ENCODE results near the gene SUPT3H. TPM values are rescaled to one million over a fixed set of nuclear protein-coding genes. Genes with fewer than 3 reads are reported as not detected.

The SUPT3H gene
- total RNA-seq, 8 experiments from 2014 or later = 8.7 to 43.2 (median 20.5) TPM

DNA sequence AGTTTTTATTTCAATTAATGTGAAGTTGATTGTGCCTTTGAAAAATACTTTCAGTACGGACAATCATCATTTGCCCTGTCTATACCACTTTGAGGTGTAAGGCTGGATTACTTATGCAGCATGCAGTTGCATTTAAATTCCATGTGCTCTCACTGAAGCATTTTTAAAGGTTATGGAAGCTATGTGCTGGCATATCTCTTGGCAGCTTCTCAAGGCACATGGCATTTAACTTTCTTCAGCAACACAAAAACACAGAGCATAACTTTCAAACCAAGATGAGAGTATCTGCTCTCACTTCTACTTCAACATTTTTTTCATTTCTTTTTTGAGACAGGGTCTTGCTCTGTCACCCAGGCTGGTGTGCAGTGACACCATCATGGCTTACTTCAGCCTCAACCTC is 410.3 kb downstream of the SUPT3H start:
- H3K4me3 ChIP-seq = no peak overlapping the region
- WGBS, 10 experiments = 100% methylated on average over 1 of the region's 1 CpG; no CpG with 5 or more reads in 2 of the 10 experiments
- H3K27ac ChIP-seq = no peak overlapping the region
- no peak for ATAC-seq (replicated peaks in 6 of 8)
- H3K4me1 ChIP-seq (replicated peaks in 1 of 2) = peaks cover 0 to 10% of the 10 kb centered on the region in 2 donors
- in situ Hi-C loops (cut with MboI; ENCODE audit: low pct_unique_long_range_greater_than_20kb in 2 of 9, low sequenced_read_pairs in 9 of 9, unreplicated experiment in 9 of 9) = no loop called here

DNA sequence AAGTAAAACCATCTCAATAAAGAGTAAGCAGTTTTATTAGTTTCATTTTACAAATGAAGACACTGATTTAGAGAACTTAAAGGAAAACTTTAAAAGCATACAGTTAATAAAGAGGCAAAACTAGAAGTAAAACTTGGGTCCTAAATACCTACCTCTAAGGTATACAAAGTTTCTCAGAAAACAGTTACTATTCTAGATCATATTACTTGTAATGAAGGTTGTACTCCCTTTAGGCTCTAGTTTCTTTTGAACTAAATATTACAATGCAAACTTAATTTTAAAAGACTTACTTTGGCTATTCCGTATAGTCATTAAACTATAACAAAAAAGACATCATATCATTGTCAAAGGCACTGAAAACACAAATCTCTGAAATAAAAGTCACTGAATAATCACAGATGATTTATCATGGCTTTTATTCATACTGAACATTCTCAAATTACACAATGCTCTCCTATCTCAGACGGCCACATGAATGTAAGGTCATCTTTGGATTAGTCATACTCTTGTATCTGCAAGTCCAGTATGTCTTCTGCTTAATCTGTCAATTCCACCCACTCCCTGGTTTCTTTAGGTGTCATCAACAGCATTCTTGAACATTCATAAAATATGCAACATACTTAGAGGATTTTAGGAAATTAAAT is 411.2 kb downstream of the SUPT3H start:
- H3K27ac ChIP-seq = no peak overlapping the region
- peak; percentile 34 to 97 (median 76) for ATAC-seq (replicated peaks in 6 of 8)
- in situ Hi-C loops (cut with MboI; ENCODE audit: low pct_unique_long_range_greater_than_20kb in 2 of 9, low sequenced_read_pairs in 9 of 9, unreplicated experiment in 9 of 9) = no loop called here
- 0 to 62% (median 41%) methylated on average over 1 to 2 of the region's 2 CpGs; no CpG with 5 or more reads in 1 of the 10 experiments for WGBS, 10 experiments
- peaks cover 0 to 10% of the 10 kb centered on the region in 2 donors for H3K4me1 ChIP-seq (replicated peaks in 1 of 2)
- H3K4me3 ChIP-seq = no peak overlapping the region

DNA sequence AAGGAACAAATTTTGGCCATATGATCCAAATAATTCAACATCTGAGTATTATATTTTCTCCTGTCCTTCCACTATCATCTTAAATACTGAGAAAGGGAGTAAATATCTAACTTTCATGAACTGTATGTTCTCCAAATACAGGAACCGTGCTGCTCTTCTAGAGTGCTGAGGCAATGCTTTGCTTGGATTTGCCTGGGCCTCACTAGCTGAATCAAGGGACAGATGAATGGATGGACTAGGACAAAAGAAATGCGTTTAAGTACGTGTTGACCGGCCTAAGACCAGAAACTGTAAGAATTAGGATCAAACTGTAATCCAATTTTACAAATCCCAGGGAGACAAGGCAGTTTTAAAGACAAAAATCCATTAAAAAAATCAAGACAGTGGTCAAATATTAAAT is 412.0 kb downstream of the SUPT3H start:
- Histone ChIP-seq H3K4me3 (no peak overlapping the region), H3K4me1 (replicated peaks in 1 of 2) (peaks cover 0 to 10% of the 10 kb centered on the region in 2 donors), H3K27ac (no peak overlapping the region)
- 38 to 100% (median 86%) methylated on average over 2 to 4 of the region's 4 CpGs; no CpG with 5 or more reads in 3 of the 10 experiments for WGBS, 10 experiments
- ATAC-seq (replicated peaks in 6 of 8) = peak in 1 of 8 experiments; percentile 65
- in situ Hi-C loops (cut with MboI; ENCODE audit: low pct_unique_long_range_greater_than_20kb in 2 of 9, low sequenced_read_pairs in 9 of 9, unreplicated experiment in 9 of 9) = no loop called here

DNA sequence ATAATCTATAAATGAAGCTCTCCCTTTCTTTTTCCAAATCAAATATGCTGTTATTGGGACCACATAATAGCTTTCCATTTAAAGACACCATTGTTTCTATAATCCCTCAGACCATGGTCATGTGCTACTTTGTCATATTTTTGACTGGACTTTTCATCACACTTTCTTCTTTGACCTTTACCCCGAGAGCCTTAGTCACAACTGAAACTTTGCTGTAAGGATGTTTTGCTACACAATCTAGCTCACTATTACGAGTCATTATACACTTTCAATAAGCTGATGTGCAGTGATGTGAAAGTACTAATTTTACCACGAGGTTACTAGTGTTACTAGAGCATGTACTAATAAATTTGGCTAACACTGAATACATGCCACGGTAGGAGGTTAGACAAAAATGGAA is 416.8 kb downstream of the SUPT3H start:
- H3K4me1 ChIP-seq (replicated peaks in 1 of 2) = peaks cover 0 to 4% of the 10 kb centered on the region in 2 donors
- 63 to 94% (median 87%) methylated on average over 2 to 4 of the region's 4 CpGs for WGBS, 10 experiments
- in situ Hi-C loops (cut with MboI; ENCODE audit: low pct_unique_long_range_greater_than_20kb in 2 of 9, low sequenced_read_pairs in 9 of 9, unreplicated experiment in 9 of 9) = no loop called here
- no peak overlapping the region for H3K4me3 ChIP-seq
- no peak for ATAC-seq (replicated peaks in 6 of 8)
- H3K27ac ChIP-seq = no peak overlapping the region

DNA sequence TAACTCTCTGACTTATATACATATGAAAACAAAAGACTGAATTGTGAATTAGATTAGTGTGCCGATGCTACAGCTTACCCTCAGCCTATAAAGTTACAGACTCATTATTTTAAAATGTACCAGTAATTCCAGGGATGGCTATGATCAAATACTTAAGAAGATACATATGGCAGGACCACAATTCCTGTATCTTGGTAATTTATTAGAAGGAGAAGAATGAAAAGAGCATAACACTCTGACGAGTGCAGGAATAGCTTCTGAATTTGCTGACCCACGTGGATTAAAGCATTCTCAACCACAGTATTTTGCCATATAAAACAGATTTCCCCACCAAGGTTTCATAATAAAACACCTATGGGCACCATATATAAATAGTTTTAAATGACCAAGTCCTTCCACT is 418.1 kb downstream of the SUPT3H start:
- no peak for ATAC-seq (replicated peaks in 6 of 8)
- Histone ChIP-seq H3K4me3 (no peak overlapping the region), H3K27ac (no peak overlapping the region), H3K4me1 (replicated peaks in 1 of 2) (no peaks in the 10 kb centered on the region)
- WGBS, 10 experiments = 70 to 100% (median 92%) methylated on average over 1 to 3 of the region's 3 CpGs
- in situ Hi-C loops (cut with MboI; ENCODE audit: low pct_unique_long_range_greater_than_20kb in 2 of 9, low sequenced_read_pairs in 9 of 9, unreplicated experiment in 9 of 9) = no loop called here

DNA sequence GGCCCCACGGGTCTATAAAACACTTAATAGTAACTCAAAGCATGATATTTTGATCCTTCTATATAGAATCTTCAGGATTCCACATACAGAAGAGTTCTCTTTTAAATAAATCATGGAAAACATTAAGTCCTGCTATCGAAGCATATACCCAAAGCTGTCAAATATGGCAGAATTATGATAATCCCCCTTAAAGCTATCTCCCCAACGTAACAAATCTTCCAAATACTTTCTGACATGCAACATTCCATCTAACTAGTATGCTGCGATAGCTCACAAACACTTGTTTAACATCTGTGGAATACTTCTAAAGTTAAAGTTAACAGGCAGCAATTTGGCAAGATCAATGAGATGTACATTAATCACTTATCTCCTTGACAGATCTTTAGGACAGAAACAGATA is 420.6 kb downstream of the SUPT3H start:
- WGBS, 10 experiments = 38 to 100% (median 87%) methylated on average over 1 to 4 of the region's 4 CpGs; no CpG with 5 or more reads in 1 of the 10 experiments
- in situ Hi-C loops (cut with MboI; ENCODE audit: low pct_unique_long_range_greater_than_20kb in 2 of 9, low sequenced_read_pairs in 9 of 9, unreplicated experiment in 9 of 9) = no loop called here
- Histone ChIP-seq H3K4me3 (no peak overlapping the region), H3K4me1 (replicated peaks in 1 of 2) (no peaks in the 10 kb centered on the region), H3K27ac (no peak overlapping the region)
- no peak for ATAC-seq (replicated peaks in 6 of 8)

DNA sequence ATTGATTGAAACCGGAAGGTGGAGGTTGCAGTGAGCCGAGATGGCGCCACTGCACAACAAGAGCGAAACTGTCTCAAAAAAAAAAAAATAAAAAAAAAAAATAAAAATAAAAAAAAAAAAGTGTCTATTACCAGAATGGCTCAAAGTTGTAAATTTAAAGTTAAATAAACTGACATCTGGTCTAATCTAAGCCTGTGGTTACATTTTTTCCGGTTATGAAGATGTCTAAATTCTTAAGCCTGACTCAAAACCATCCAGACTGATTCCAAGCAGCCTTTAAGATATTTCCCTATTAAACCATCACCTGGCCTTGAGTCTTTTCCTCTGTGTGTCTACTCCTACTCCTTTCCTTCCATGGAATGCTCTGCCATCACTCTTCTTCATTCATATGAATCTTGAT is 421.3 kb downstream of the SUPT3H start:
- WGBS, 10 experiments = 61 to 100% (median 95%) methylated on average over 1 to 5 of the region's 5 CpGs
- Histone ChIP-seq H3K27ac (no peak overlapping the region), H3K4me3 (no peak overlapping the region), H3K4me1 (replicated peaks in 1 of 2) (no peaks in the 10 kb centered on the region)
- no peak for ATAC-seq (replicated peaks in 6 of 8)
- in situ Hi-C loops (cut with MboI; ENCODE audit: low pct_unique_long_range_greater_than_20kb in 2 of 9, low sequenced_read_pairs in 9 of 9, unreplicated experiment in 9 of 9) = no loop called here

DNA sequence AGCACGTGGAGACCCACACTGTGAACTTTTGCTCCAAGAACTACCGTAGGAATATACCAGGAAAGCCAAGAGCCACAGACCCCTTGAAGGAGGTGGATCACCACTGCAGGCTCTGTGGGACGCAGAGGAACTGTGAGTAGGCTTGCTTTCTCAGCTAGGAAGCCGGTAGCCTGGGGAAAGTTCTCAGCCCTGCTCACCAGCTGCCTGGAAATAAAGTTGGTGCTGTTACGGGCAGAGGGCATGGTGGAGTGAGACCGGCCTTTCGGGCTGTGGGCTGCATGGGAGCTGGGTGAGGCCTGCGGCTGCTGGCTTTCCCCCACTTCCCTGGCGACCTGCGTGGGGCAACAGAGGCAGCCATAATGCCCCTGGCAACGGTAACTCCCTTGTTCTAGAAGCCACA is 422.6 kb downstream of the SUPT3H start:
- 95 to 100% (median 100%) methylated on average over 1 to 9 of the region's 11 CpGs; no CpG with 5 or more reads in 5 of the 10 experiments for WGBS, 10 experiments
- Histone ChIP-seq H3K27ac (no peak overlapping the region), H3K4me1 (replicated peaks in 1 of 2) (peaks cover 0 to 2% of the 10 kb centered on the region in 2 donors), H3K4me3 (no peak overlapping the region)
- in situ Hi-C loops (cut with MboI; ENCODE audit: low pct_unique_long_range_greater_than_20kb in 2 of 9, low sequenced_read_pairs in 9 of 9, unreplicated experiment in 9 of 9) = no loop called here
- ATAC-seq (replicated peaks in 6 of 8) = no peak

DNA sequence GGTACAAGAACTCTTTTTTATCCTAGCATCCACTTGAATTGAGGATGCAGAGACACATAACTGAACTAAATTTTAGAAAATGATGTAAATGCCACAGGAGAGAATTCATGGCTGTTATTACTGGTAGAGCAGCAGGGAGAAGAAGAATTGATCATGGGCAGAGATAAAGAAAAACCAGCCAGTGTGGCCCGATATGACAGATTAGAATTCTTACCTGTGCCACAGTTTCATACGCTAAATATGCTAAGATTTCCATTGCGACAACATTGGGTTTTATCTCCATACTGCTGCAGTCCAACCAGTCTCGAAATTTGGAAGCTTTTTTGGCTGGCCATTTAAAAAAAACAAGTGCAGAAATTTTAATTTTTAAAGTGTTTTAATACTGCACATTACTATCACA is 423.5 kb downstream of the SUPT3H start:
- Histone ChIP-seq H3K4me1 (replicated peaks in 1 of 2) (peaks cover 0 to 2% of the 10 kb centered on the region in 2 donors), H3K27ac (no peak overlapping the region), H3K4me3 (no peak overlapping the region)
- ATAC-seq (replicated peaks in 6 of 8) = no peak
- WGBS, 10 experiments = 90 to 100% (median 97%) methylated on average over 1 to 4 of the region's 4 CpGs
- in situ Hi-C loops (cut with MboI; ENCODE audit: low pct_unique_long_range_greater_than_20kb in 2 of 9, low sequenced_read_pairs in 9 of 9, unreplicated experiment in 9 of 9) = no loop called here

DNA sequence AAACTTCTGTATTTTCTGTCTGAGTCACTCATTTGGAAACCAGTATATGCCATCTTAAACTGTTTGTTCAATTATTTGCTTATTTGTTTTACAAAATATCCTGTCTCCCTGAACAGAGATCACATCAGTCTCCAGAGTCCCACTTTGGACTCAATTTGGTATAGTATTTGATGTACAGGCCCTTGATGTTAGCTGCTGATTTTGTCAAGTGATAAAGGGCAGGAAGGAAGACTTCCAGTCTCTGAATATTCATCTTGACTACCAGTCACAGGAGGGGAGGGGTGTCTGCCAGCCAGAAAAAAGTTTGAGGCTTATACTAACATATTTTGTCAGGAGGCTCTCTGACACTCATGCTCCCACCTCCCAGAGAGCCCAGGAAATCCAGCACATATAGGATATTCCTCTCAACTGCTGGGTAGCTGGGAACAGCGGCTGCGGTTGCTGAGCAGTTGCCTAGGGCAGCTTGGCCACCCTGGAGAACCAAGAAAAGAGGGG is 426.4 kb downstream of the SUPT3H start:
- peaks cover 0 to 2% of the 10 kb centered on the region in 2 donors for H3K4me1 ChIP-seq (replicated peaks in 1 of 2)
- in situ Hi-C loops (cut with MboI; ENCODE audit: low pct_unique_long_range_greater_than_20kb in 2 of 9, low sequenced_read_pairs in 9 of 9, unreplicated experiment in 9 of 9) = no loop called here
- H3K4me3 ChIP-seq = no peak overlapping the region
- H3K27ac ChIP-seq = no peak overlapping the region
- WGBS, 10 experiments = 53 to 100% (median 76%) methylated on average over 1 to 2 of the region's 2 CpGs; no CpG with 5 or more reads in 4 of the 10 experiments
- ATAC-seq (replicated peaks in 6 of 8) = peak in 5 of 8 experiments; percentile 41 to 99 (median 59)

DNA sequence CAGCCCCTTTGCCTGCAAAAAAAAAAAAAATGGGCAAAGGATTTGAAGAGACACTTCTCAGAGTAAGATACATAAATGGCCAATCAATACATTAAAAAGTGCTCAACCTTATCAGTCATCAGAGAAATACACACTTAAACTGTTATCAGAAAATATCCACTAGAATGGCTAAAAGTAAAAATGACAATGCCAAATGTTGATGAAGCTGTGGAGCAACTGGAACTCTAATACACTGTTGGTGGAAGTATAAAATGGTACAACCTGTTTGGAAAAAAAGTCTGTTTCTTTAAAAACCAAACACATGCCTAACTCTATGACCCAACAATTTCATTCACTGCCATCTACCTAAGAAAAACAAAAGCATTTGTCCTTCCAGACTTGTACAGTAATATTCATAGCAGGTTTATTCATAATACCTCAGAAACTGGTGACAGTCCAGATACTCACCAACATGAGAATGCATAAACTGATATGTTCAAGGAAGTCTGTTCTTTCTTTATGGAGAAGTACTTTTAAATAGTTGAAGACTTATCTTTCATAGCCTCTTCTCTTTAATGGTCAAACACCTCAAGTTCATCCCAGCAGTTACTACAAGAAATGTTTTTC is 428.0 kb downstream of the SUPT3H start:
- no peak for ATAC-seq (replicated peaks in 6 of 8)
- in situ Hi-C loops (cut with MboI; ENCODE audit: low pct_unique_long_range_greater_than_20kb in 2 of 9, low sequenced_read_pairs in 9 of 9, unreplicated experiment in 9 of 9) = no loop called here
- no peak overlapping the region for H3K4me3 ChIP-seq
- H3K27ac ChIP-seq = no peak overlapping the region
- H3K4me1 ChIP-seq (replicated peaks in 1 of 2) = peaks cover 0 to 2% of the 10 kb centered on the region in 2 donors

DNA sequence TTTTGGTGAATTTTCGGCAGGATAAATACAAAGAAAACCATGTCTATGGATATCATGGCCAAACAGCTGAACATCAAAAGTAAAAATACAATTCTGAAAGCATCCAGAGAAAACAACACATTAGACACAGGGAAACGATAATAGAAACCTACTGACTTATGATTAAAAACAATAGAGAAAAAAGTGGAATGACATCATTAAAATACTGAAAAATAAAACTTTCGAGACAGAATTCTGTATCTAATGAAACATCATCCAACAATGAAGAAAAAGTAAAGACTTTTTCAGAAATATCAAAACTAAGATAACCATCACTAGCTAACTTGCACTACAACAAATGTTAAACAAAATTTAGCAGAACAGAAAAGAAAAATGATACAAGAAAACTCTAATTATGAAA is 434.2 kb downstream of the SUPT3H start:
- in situ Hi-C loops (cut with MboI; ENCODE audit: low pct_unique_long_range_greater_than_20kb in 2 of 9, low sequenced_read_pairs in 9 of 9, unreplicated experiment in 9 of 9) = no loop called here
- ATAC-seq (replicated peaks in 6 of 8) = no peak
- H3K27ac ChIP-seq = no peak overlapping the region
- H3K4me3 ChIP-seq = no peak overlapping the region
- H3K4me1 ChIP-seq (replicated peaks in 1 of 2) = no peaks in the 10 kb centered on the region
- WGBS, 10 experiments = 65 to 97% (median 82%) methylated on average over 2 to 3 of the region's 3 CpGs

DNA sequence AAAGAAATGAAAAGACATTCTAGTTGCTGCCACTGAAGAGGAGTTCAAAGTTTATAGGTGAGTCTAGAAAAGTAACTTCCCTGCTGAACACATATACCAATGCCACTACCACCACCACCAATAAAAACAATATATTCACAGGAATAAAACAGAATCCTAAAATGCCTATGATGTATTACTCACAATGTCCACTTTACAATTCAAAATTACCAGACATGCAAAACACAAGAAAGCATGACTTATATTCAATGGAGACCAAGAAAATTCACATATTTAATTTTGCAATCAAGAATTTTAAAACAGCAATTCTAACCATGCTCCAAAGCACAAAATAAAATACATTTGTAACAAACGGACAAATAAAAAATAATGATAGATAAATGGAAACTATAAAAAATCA is 434.9 kb downstream of the SUPT3H start:
- in situ Hi-C loops (cut with MboI; ENCODE audit: low pct_unique_long_range_greater_than_20kb in 2 of 9, low sequenced_read_pairs in 9 of 9, unreplicated experiment in 9 of 9) = no loop called here
- no peak overlapping the region for H3K4me3 ChIP-seq
- H3K4me1 ChIP-seq (replicated peaks in 1 of 2) = no peaks in the 10 kb centered on the region
- 10 to 100% (median 89%) methylated on average over 1 of the region's 1 CpG for WGBS, 10 experiments
- no peak overlapping the region for H3K27ac ChIP-seq
- ATAC-seq (replicated peaks in 6 of 8) = peak in 2 of 8 experiments; percentile 72 to 74

DNA sequence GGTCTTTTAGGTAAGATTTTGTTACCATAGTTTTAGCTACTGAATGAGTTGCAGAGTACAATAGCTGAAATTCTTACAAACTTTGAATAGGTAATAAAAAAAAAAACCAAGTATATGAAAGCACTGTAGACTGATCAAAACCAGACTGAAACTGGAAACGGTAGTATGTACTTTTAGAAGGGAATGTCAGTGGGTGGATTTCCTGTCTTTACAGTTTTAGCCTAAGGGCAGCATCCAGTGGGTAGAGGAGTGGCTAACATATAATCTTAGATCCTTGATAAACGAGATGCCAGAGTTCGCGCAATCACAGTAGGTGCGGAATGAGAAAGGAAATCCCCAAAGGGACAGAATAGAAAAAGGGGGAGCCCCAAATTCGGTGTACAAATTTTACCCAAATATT is 435.5 kb downstream of the SUPT3H start:
- WGBS, 10 experiments = 50 to 96% (median 84%) methylated on average over 2 to 6 of the region's 6 CpGs; no CpG with 5 or more reads in 1 of the 10 experiments
- Histone ChIP-seq H3K4me1 (replicated peaks in 1 of 2) (no peaks in the 10 kb centered on the region), H3K27ac (no peak overlapping the region), H3K4me3 (no peak overlapping the region)
- ATAC-seq (replicated peaks in 6 of 8) = peak in 1 of 8 experiments; percentile 31
- in situ Hi-C loops (cut with MboI; ENCODE audit: low pct_unique_long_range_greater_than_20kb in 2 of 9, low sequenced_read_pairs in 9 of 9, unreplicated experiment in 9 of 9) = no loop called here
